A549 (cell line): ENCODE results near the gene TMEM244. TPM values are rescaled to one million over a fixed set of nuclear protein-coding genes. Genes with fewer than 3 reads are reported as not detected.
A peak's percentile ranks its signal among the peaks of the same experiment; 100 is the strongest.

Source experiments
- ATAC-seq, 2 experiments: fragments of 200-7000 bp in 1 of 2; fragments of >200 bp in 1 of 2; cut with Nextera tagmentation in 1 of 2; cut with Tn5 transposase in 1 of 2; 3 replicates each; pipeline versions ENCODE4 v1.8.0 to v1.9.1; 2018 to 2020; ENCODE audit warnings: mild to moderate bottlenecking in 1 of 2, moderate library complexity in 1 of 2
- CTCF ChIA-PET: fragments of 300-600 bp; sonication (Branson Sonifier 250); formaldehyde crosslinking; extraction: SDS; loops from one replicate; lab custom pipeline; 2021; ENCODE audit warnings: antibody characterized with exemption, inconsistent platforms; lab: Yijun Ruan, JAX
- POLR2A ChIA-PET: fragments of 350-600 bp; formaldehyde crosslinking; extraction: SDS; loops from one replicate; lab custom pipeline; 2021; ENCODE audit warnings: antibody characterized with exemption, inconsistent platforms; lab: Yijun Ruan, JAX
- DNase-seq, 2 experiments: peaks; one replicate each; pipeline versions ENCODE4 v3.0.0 to v3.0.0-alpha.2; 2011 to 2016; ENCODE audit warnings: low read depth in 1 of 2, low spot score in 1 of 2
- FAIRE-seq: peaks from 2 replicates; lab custom pipeline; 2011; peaks lifted over from hg19 to GRCh38; lab: Jason Lieb, UNC
- H3K27ac ChIP-seq, 2 experiments: fragments of >200 bp; sonication (Bioruptor Twin); formaldehyde crosslinking; 3 replicates each; pipeline ENCODE4 v1.5.1; 2016 to 2017
- H3K4me1 ChIP-seq: fragments of >200 bp; sonication (Bioruptor Twin); formaldehyde crosslinking; 3 replicates; pipeline ENCODE4 v1.6.1; 2016
- H3K4me2 ChIP-seq: fragments of >200 bp; sonication (Bioruptor Twin); formaldehyde crosslinking; 3 replicates; pipeline ENCODE4 v1.6.1; 2016
- H3K4me3 ChIP-seq: fragments of >200 bp; sonication (Bioruptor Twin); formaldehyde crosslinking; 3 replicates; pipeline ENCODE4 v1.5.1; 2016
- H3K9me3 ChIP-seq: fragments of >200 bp; sonication (Bioruptor Twin); formaldehyde crosslinking; 3 replicates; pipeline ENCODE4 v1.6.1; 2016
- ATOH8 ChIP-seq: fragments of 250-450 bp; sonication (Bioruptor Pico); IDR thresholded peaks from 2 replicates; pipeline ENCODE4 v1.5.0; 2020; ENCODE audit warnings: low read depth, mild to moderate bottlenecking, moderate library complexity
- CBX8 ChIP-seq: fragments of 200-600 bp; sonication (generic); IDR thresholded peaks from 2 replicates; pipeline ENCODE4 v1.6.1; 2016
- CHD2 ChIP-seq: fragments of 150-350 bp; IDR thresholded peaks from 2 replicates; pipeline ENCODE4 v1.6.1; 2014; ENCODE audit warnings: low read length; ENCODE audit not compliant: partially characterized antibody
- CTCF ChIP-seq: fragments of >200 bp; sonication (Bioruptor Twin); formaldehyde crosslinking; IDR thresholded peaks from 3 replicates; pipeline ENCODE4 v1.5.1; 2016
- EHF ChIP-seq: fragments of 250-450 bp; sonication (Bioruptor Pico); IDR thresholded peaks from 2 replicates; pipeline ENCODE4 v1.5.0; 2020; ENCODE audit warnings: mild to moderate bottlenecking
- FOSL2 ChIP-seq, 2 experiments: fragments of 450-650 bp in 1 of 2; fragments of >200 bp in 1 of 2; sonication (Bioruptor Twin) in 1 of 2; formaldehyde crosslinking; IDR thresholded peaks; 2 replicates each; pipeline versions ENCODE4 v1.5.0 to v1.6.1; 2016 to 2020; ENCODE audit warnings: mild to moderate bottlenecking in 1 of 2, moderate library complexity in 1 of 2
- HES2 ChIP-seq: fragments of >200 bp; sonication (Bioruptor Twin); formaldehyde crosslinking; IDR thresholded peaks from 2 replicates; pipeline ENCODE4 v1.6.1; 2016
- HOXB5 ChIP-seq: fragments of 250-450 bp; sonication (Bioruptor Pico); IDR thresholded peaks from 2 replicates; pipeline ENCODE4 v1.5.0; 2020; ENCODE audit warnings: mild to moderate bottlenecking, moderate library complexity
- JUNB ChIP-seq: fragments of >200 bp; sonication (Bioruptor Twin); formaldehyde crosslinking; IDR thresholded peaks from 2 replicates; pipeline ENCODE4 v1.6.1; 2016
- MAZ ChIP-seq: fragments of 150-350 bp; IDR thresholded peaks from 2 replicates; pipeline ENCODE4 v1.6.1; 2014; ENCODE audit warnings: antibody characterized with exemption, low read depth, low read length, borderline replicate concordance
- PBX3 ChIP-seq: IDR thresholded peaks from 2 replicates; pipeline ENCODE4 v1.6.1; 2012
- PHF8 ChIP-seq: fragments of 200-600 bp; sonication (generic); IDR thresholded peaks from 2 replicates; pipeline ENCODE4 v1.6.1; 2016; ENCODE audit warnings: low read depth, mild to moderate bottlenecking, antibody characterized with exemption, moderate library complexity, borderline replicate concordance
- POLR2A ChIP-seq: IDR thresholded peaks from 2 replicates; pipeline ENCODE4 v1.6.1; 2012; ENCODE audit warnings: mild to moderate bottlenecking, low read length
- POLR2AphosphoS2 ChIP-seq: conservative IDR thresholded peaks from 2 replicates; pipeline ENCODE4 v1.6.1; 2012; ENCODE audit warnings: low read length, improper control_type of control experiment, inconsistent platforms
- REST ChIP-seq: fragments of 200-600 bp; sonication (generic); IDR thresholded peaks from 2 replicates; pipeline ENCODE4 v1.6.1; 2016; ENCODE audit warnings: antibody characterized with exemption, mild to moderate bottlenecking, moderate library complexity
- TFCP2L1 ChIP-seq: fragments of 250-450 bp; sonication (Bioruptor Pico); IDR thresholded peaks from 2 replicates; pipeline ENCODE4 v1.5.0; 2021; ENCODE audit warnings: mild to moderate bottlenecking
- USF2 ChIP-seq: fragments of 450-650 bp; IDR thresholded peaks from 2 replicates; pipeline ENCODE4 v1.6.1; 2014; ENCODE audit warnings: antibody characterized with exemption
- ZFP36 ChIP-seq: fragments of 450-650 bp; IDR thresholded peaks from 2 replicates; pipeline ENCODE4 v1.6.1; 2014; ENCODE audit warnings: borderline replicate concordance; ENCODE audit not compliant: partially characterized antibody
- WGBS: methylation state at CpG from one replicate; pipeline ENCODE4 v1.1.6; 2017; ENCODE audit errors: missing lambda C conversion rate; 5-methylcytosine and 5-hydroxymethylcytosine counted together
- polyA plus RNA-seq, 4 experiments: library from polyadenylated mRNA; depleted of rRNA in 3 of 4; stranded (reverse); fragments of >200 nt; fragmentation: RNase III in 1 of 4; extraction: RNeasy Plus Mini Kit Qiagen cat#74134 plus additional on column Dnase treatment in 1 of 4; gene quantifications; 2 replicates in 3 of 4; 3 replicates in 1 of 4; pipeline ENCODE4 v1.2.3, GENCODE V29; 2011 to 2017

Gene TMEM244
- polyA plus RNA-seq, 2 of the 4 experiments (the other 2 are of a cell fraction) = not detected

- ATAC-seq (no peak), DNase-seq (no peak), FAIRE-seq (no peak)
- Histone ChIP-seq H3K27ac (no peak overlapping the region), H3K4me3 (no peak overlapping the region), H3K9me3 (no peaks in the 10 kb centered on the region), H3K4me1 (no peaks in the 10 kb centered on the region), H3K4me2 (no peak overlapping the region)
- ChIA-PET CTCF (no interaction called here), POLR2A (no interaction called here)
- WGBS = 85% methylated on average over 1 of the region's 1 CpG
- no peak for TF ChIP-seq FOSL2 (IDR thresholded peaks at IDR 0.05)
- peak; percentile 80 for TF ChIP-seq FOSL2 (CRISPR knock-in tag; IDR thresholded peaks at IDR 0.05)
- no peak for TF ChIP-seq PBX3
These were observed 28.5 kb upstream of the TMEM244 start for GRCh38 chr6:129889580-129889979.

GRCh38 chr6:129886401-129887155 lies 25.5 kb upstream of the TMEM244 start:
- Histone ChIP-seq H3K4me3 (no peak overlapping the region), H3K4me2 (no peak overlapping the region), H3K4me1 (no peaks in the 10 kb centered on the region), H3K9me3 (no peaks in the 10 kb centered on the region), H3K27ac (no peak overlapping the region)
- DNase-seq = no peak
- TF ChIP-seq CBX8 (no peak), CTCF (no peak), EHF (CRISPR knock-in tag) (no peak), HES2 (no peak), MAZ (no peak), POLR2AphosphoS2 (no peak), PHF8 (no peak), USF2 (no peak), JUNB (no peak), REST (no peak), ATOH8 (CRISPR knock-in tag) (no peak), CHD2 (no peak), PBX3 (no peak), POLR2A (no peak), HOXB5 (CRISPR knock-in tag) (no peak), TFCP2L1 (CRISPR knock-in tag) (no peak), ZFP36 (no peak)
- ChIA-PET CTCF (no interaction called here), POLR2A (interaction anchor here (0.7 kb wide), 1 partner anchor 137 kb away, joined by 3 read pairs; no protein-coding TSS in a partner anchor)
- ATAC-seq = no peak
- 46% methylated on average over 4 of the region's 4 CpGs for WGBS
- FAIRE-seq = no peak
